Karpas-422 (cell line): ENCODE measurements around the gene PITRM1. TPM values are rescaled to one million over a fixed set of nuclear protein-coding genes. Genes with fewer than 3 reads are reported as not detected.
"Not testable (repeated sequence)": the region's sequence is repeated elsewhere in the genome, so short reads cannot be mapped to it uniquely, and the experiment has no call there.

Source experiments
- DNase-seq: peaks from one replicate; pipeline ENCODE4 v3.0.0-alpha.2; 2015
- H2AFZ ChIP-seq: fragments of 200-600 bp; sonication (generic); 2 replicates; pipeline ENCODE4 v1.6.1; 2014; ENCODE audit warnings: antibody characterized with exemption, low read length, mixed read lengths
- H3K27ac ChIP-seq: fragments of 200-600 bp; sonication (generic); 2 replicates; pipeline ENCODE4 v1.5.1; 2014; ENCODE audit warnings: mild to moderate bottlenecking, low read length, moderate library complexity
- H3K27me3 ChIP-seq: fragments of 200-600 bp; sonication (generic); 2 replicates; pipeline ENCODE4 v1.6.1; 2014; ENCODE audit warnings: low read length, mixed read lengths
- H3K36me3 ChIP-seq: fragments of 200-600 bp; sonication (generic); 2 replicates; pipeline ENCODE4 v1.6.1; 2014; ENCODE audit warnings: low read length, mixed read lengths; ENCODE audit not compliant: insufficient read depth
- H3K4me1 ChIP-seq: fragments of 200-600 bp; sonication (generic); 2 replicates; pipeline ENCODE4 v1.6.1; 2014; ENCODE audit warnings: mild to moderate bottlenecking, low read length, mixed read lengths
- H3K4me2 ChIP-seq: fragments of 200-600 bp; sonication (generic); 2 replicates; pipeline ENCODE4 v1.6.1; 2014; ENCODE audit warnings: low read length, low read depth, mild to moderate bottlenecking; ENCODE audit not compliant: poor library complexity, severe bottlenecking
- H3K4me3 ChIP-seq: fragments of 200-600 bp; sonication (generic); 2 replicates; pipeline ENCODE4 v1.5.1; 2014; ENCODE audit warnings: mild to moderate bottlenecking, antibody characterized with exemption, low read length, mixed read lengths
- H3K79me2 ChIP-seq: fragments of 200-600 bp; sonication (generic); 2 replicates; pipeline ENCODE4 v1.6.1; 2014; ENCODE audit warnings: mild to moderate bottlenecking, low read length, mixed read lengths
- H3K9ac ChIP-seq: fragments of 200-600 bp; sonication (generic); 2 replicates; pipeline ENCODE4 v1.6.0; 2014; ENCODE audit warnings: low read length
- H3K9me2 ChIP-seq: fragments of 200-600 bp; sonication (generic), shearing (Covaris generic); replicated peaks from 2 replicates; pipeline ENCODE4 v1.6.0; 2014; ENCODE audit warnings: mild to moderate bottlenecking, low read length, moderate library complexity; ENCODE audit not compliant: insufficient read depth
- H3K9me3 ChIP-seq: fragments of 300-700, 200-600 bp; sonication (generic); 2 replicates; pipeline ENCODE4 v1.6.1; 2014; ENCODE audit warnings: low read length, mixed read lengths
- H4K20me1 ChIP-seq: fragments of 200-600 bp; sonication (generic); 2 replicates; pipeline ENCODE4 v1.6.1; 2014; ENCODE audit warnings: mild to moderate bottlenecking, antibody characterized with exemption, low read length, low read depth; ENCODE audit not compliant: insufficient read depth
- total RNA-seq: library from RNA; depleted of rRNA; stranded (reverse); fragments of >200 nt; shearing (Covaris generic); gene quantifications from 2 replicates; pipeline ENCODE4 v1.2.3, GENCODE V29; 2014; ENCODE audit warnings: low replicate concordance; rRNA removed

PITRM1 gene, protein sequence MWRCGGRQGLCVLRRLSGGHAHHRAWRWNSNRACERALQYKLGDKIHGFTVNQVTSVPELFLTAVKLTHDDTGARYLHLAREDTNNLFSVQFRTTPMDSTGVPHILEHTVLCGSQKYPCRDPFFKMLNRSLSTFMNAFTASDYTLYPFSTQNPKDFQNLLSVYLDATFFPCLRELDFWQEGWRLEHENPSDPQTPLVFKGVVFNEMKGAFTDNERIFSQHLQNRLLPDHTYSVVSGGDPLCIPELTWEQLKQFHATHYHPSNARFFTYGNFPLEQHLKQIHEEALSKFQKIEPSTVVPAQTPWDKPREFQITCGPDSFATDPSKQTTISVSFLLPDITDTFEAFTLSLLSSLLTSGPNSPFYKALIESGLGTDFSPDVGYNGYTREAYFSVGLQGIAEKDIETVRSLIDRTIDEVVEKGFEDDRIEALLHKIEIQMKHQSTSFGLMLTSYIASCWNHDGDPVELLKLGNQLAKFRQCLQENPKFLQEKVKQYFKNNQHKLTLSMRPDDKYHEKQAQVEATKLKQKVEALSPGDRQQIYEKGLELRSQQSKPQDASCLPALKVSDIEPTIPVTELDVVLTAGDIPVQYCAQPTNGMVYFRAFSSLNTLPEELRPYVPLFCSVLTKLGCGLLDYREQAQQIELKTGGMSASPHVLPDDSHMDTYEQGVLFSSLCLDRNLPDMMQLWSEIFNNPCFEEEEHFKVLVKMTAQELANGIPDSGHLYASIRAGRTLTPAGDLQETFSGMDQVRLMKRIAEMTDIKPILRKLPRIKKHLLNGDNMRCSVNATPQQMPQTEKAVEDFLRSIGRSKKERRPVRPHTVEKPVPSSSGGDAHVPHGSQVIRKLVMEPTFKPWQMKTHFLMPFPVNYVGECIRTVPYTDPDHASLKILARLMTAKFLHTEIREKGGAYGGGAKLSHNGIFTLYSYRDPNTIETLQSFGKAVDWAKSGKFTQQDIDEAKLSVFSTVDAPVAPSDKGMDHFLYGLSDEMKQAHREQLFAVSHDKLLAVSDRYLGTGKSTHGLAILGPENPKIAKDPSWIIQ
- total RNA-seq, result 29.5 and 33.7 TPM in 2 replicates

GRCh38 chr10:3172446-3173170 is at the start of gene PITRM1:
PITRM1 (minus strand) TSS chr10:3172782; CDS start chr10:3172772, 10 bp downstream.
- DNase-seq, result peak; percentile 99
- peaks cover 18% of the 10 kb centered on the region for H3K79me2 ChIP-seq
- no peaks in the 10 kb centered on the region for H3K9me3 ChIP-seq
- H3K9me2 ChIP-seq, result no peaks in the 10 kb centered on the region
- no peaks in the 10 kb centered on the region; the same call in 1 of the 2 replicates for H3K36me3 ChIP-seq
- H3K27me3 ChIP-seq, result no peaks in the 10 kb centered on the region
- H3K4me2 ChIP-seq, result peak within 1 kb of the TSS; percentile 100
- no peaks in the 10 kb centered on the region for H4K20me1 ChIP-seq
- H3K4me3 ChIP-seq, result peak within 1 kb of the TSS; percentile 99
- peak within 1 kb of the TSS; percentile 98 for H2AFZ ChIP-seq
- H3K27ac ChIP-seq, result no peak within 1 kb of the TSS
- H3K4me1 ChIP-seq, result peaks cover 19% of the 10 kb centered on the region
- H3K9ac ChIP-seq, result peak within 1 kb of the TSS; percentile 93

DNA sequence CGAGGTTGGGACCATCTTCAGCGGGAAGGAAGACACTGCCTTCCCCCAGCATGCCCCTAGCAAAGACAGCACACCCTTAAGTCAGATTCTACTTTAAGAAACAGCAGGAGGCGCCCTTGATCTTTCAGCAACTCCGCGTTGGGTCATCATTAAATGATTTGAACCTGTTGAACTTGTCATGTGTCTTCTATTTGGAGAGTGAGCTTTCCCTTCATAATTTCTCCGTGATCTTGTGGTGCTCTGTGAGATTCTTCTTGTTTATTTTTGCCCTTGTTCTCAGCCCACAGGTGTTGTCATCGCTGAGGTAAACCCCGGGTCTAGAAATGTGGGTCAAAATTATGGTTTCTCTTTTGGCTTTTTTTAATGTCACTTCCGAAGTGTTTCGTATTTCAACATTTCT is 49.5 kb upstream of the PITRM1 start:
- H3K4me3 ChIP-seq, result no peak overlapping the region
- H3K9ac ChIP-seq, result no peak overlapping the region
- peak; percentile 62 for DNase-seq
- H3K27me3 ChIP-seq, result no peaks in the 10 kb centered on the region
- H3K36me3 ChIP-seq, result no peaks in the 10 kb centered on the region
- H3K27ac ChIP-seq, result no peak overlapping the region
- H3K4me1 ChIP-seq, result no peaks in the 10 kb centered on the region
- no peaks in the 10 kb centered on the region for H3K9me3 ChIP-seq
- no peaks in the 10 kb centered on the region for H3K9me2 ChIP-seq
- H3K4me2 ChIP-seq, result no peak overlapping the region
- no peaks in the 10 kb centered on the region for H4K20me1 ChIP-seq
- no peaks in the 10 kb centered on the region for H3K79me2 ChIP-seq
- no peak overlapping the region for H2AFZ ChIP-seq

DNA sequence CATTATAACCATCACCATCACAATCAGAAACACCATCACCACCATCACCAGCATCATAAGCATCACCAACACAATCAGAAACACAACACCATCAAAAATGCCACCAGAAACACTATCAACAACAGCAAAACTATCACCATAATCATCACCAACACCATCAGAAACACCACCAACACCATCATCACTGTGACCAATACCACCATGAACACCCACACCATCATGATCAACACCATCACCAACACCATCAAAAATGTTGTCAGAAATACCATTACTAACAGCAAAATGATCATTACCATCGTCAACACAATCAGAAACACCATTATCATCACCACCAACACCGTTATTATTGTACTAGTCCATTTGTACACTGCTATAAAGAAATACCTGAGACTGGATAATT is 49.0 kb upstream of the PITRM1 start:
- H3K27ac ChIP-seq, H3K79me2 ChIP-seq, H3K9me2 ChIP-seq, H4K20me1 ChIP-seq, H2AFZ ChIP-seq, H3K27me3 ChIP-seq, H3K9ac ChIP-seq, H3K4me2 ChIP-seq, DNase-seq, H3K36me3 ChIP-seq, H3K4me1 ChIP-seq, H3K9me3 ChIP-seq, H3K4me3 ChIP-seq: not testable (repeated sequence)

GRCh38 chr10:3220853-3221252 is 48.3 kb upstream of the PITRM1 start:
- H3K79me2 ChIP-seq, result no peaks in the 10 kb centered on the region
- no peaks in the 10 kb centered on the region for H3K36me3 ChIP-seq
- H3K4me1 ChIP-seq, result no peaks in the 10 kb centered on the region
- no peaks in the 10 kb centered on the region for H3K9me3 ChIP-seq
- no peaks in the 10 kb centered on the region for H3K27me3 ChIP-seq
- H3K9me2 ChIP-seq, result no peaks in the 10 kb centered on the region
- no peak for DNase-seq
- no peaks in the 10 kb centered on the region for H4K20me1 ChIP-seq
- no peak overlapping the region for H3K4me3 ChIP-seq
- no peak overlapping the region for H2AFZ ChIP-seq
- H3K4me2 ChIP-seq, result no peak overlapping the region
- H3K9ac ChIP-seq, result no peak overlapping the region
- no peak overlapping the region for H3K27ac ChIP-seq

GRCh38 chr10:3219021-3219628 is 46.5 kb upstream of the PITRM1 start:
- H3K4me2 ChIP-seq, H3K9me3 ChIP-seq, H3K9ac ChIP-seq, H4K20me1 ChIP-seq, DNase-seq, H3K79me2 ChIP-seq, H3K4me1 ChIP-seq, H3K4me3 ChIP-seq, H3K27ac ChIP-seq, H2AFZ ChIP-seq, H3K9me2 ChIP-seq, H3K27me3 ChIP-seq, H3K36me3 ChIP-seq: not testable (repeated sequence)

GRCh38 chr10:3217853-3218252 is 45.3 kb upstream of the PITRM1 start:
- Histone ChIP-seq H3K79me2 (no peaks in the 10 kb centered on the region), H3K36me3 (no peaks in the 10 kb centered on the region), H4K20me1 (no peaks in the 10 kb centered on the region), H3K9me3 (no peaks in the 10 kb centered on the region), H3K9me2 (no peaks in the 10 kb centered on the region), H3K4me1 (no peaks in the 10 kb centered on the region), H3K27me3 (no peaks in the 10 kb centered on the region), H3K4me3 (no peak overlapping the region), H3K27ac (no peak overlapping the region), H3K9ac (no peak overlapping the region), H2AFZ (no peak overlapping the region), H3K4me2 (no peak overlapping the region)
- DNase-seq, result no peak

DNA sequence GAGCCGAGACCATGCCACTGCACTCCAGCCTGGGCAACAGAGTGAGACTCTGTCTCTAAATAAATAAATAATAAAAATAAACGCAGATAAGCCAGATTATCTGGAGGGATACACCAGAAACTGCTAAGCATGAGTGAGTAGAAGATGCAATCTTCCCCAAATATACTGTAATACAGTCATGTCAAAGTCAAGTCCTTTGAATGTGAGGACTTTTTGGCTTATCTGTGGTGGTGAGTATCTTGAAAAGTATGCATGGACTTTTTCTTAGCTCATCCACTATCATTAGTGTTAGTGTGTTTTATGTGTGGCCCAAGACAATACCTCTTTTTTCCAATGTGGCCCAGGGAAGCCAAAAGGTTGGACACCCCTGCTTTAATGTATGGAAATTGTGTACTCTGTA is 44.7 kb upstream of the PITRM1 start:
- H3K4me2 ChIP-seq, result no peak overlapping the region
- no peaks in the 10 kb centered on the region for H3K79me2 ChIP-seq
- H3K27me3 ChIP-seq, result no peaks in the 10 kb centered on the region
- no peak for DNase-seq
- H2AFZ ChIP-seq, result no peak overlapping the region
- no peaks in the 10 kb centered on the region for H4K20me1 ChIP-seq
- no peak overlapping the region for H3K4me3 ChIP-seq
- H3K9me2 ChIP-seq, result no peaks in the 10 kb centered on the region
- H3K9me3 ChIP-seq, result no peaks in the 10 kb centered on the region
- no peak overlapping the region for H3K27ac ChIP-seq
- H3K4me1 ChIP-seq, result no peaks in the 10 kb centered on the region
- H3K36me3 ChIP-seq, result no peaks in the 10 kb centered on the region
- H3K9ac ChIP-seq, result no peak overlapping the region
